GM23338 (cell line): ENCODE measurements around the gene SLC25A6. TPM values are rescaled to one million over a fixed set of nuclear protein-coding genes. Genes with fewer than 3 reads are reported as not detected.

ENCODE experiments used
- ATAC-seq: fragments of 200-7000 bp; cut with Tn5 transposase; 3 replicates; pipeline ENCODE4 v1.9.1; 2020
- DNase-seq: peaks from one replicate; pipeline ENCODE4 v3.0.0-alpha.2; 2015; ENCODE audit warnings: low spot score
- H2AFZ ChIP-seq: fragments of 200-600 bp; sonication (generic); 2 replicates; pipeline ENCODE4 v1.8.0; 2016; ENCODE audit warnings: antibody characterized with exemption, mild to moderate bottlenecking, moderate library complexity
- H3F3A ChIP-seq: fragments of 200-600 bp; sonication (generic); replicated peaks from 2 replicates; pipeline ENCODE4 v1.8.0; 2017; ENCODE audit warnings: antibody characterized with exemption, mixed run types, low read depth
- H3K27ac ChIP-seq: fragments of 200-600 bp; sonication (generic); 2 replicates; pipeline ENCODE4 v1.6.1; 2016; ENCODE audit warnings: low read depth
- H3K27me3 ChIP-seq: fragments of 200-600 bp; sonication (generic); 2 replicates; pipeline ENCODE4 v1.8.0; 2016; ENCODE audit warnings: mild to moderate bottlenecking, mixed run types, moderate library complexity; ENCODE audit not compliant: insufficient read depth
- H3K36me3 ChIP-seq: fragments of 200-600 bp; sonication (generic); 2 replicates; pipeline ENCODE4 v1.8.0; 2016; ENCODE audit warnings: mild to moderate bottlenecking; ENCODE audit not compliant: insufficient read depth
- H3K4me1 ChIP-seq: fragments of 200-600 bp; sonication (generic); 2 replicates; pipeline ENCODE4 v1.8.0; 2016; ENCODE audit warnings: mild to moderate bottlenecking, moderate library complexity; ENCODE audit not compliant: insufficient read depth
- H3K4me2 ChIP-seq: fragments of 200-600 bp; sonication (generic); 2 replicates; pipeline ENCODE4 v1.7.1; 2017; ENCODE audit warnings: mixed run types
- H3K4me3 ChIP-seq: fragments of 200-600 bp; sonication (generic); 2 replicates; pipeline ENCODE4 v1.6.1; 2016; ENCODE audit warnings: mixed run types
- H3K79me2 ChIP-seq: fragments of 200-600 bp; sonication (generic); replicated peaks from 2 replicates; pipeline ENCODE4 v1.8.0; 2017; ENCODE audit warnings: mild to moderate bottlenecking; ENCODE audit not compliant: insufficient read depth
- H3K9me2 ChIP-seq: fragments of 200-600 bp; sonication (generic); 2 replicates; pipeline ENCODE4 v1.8.0; 2017; ENCODE audit not compliant: insufficient read depth
- H4K20me1 ChIP-seq: fragments of 200-600 bp; sonication (generic); replicated peaks from 2 replicates; pipeline ENCODE4 v1.8.0; 2017; ENCODE audit warnings: mild to moderate bottlenecking; ENCODE audit not compliant: insufficient read depth
- H3K27ac Mint-ChIP-seq: 2 replicates; pipeline ENCODE4 v1.8.0; 2020; ENCODE audit warnings: inconsistent platforms, mild to moderate bottlenecking, moderate library complexity, mixed read lengths
- H3K27me3 Mint-ChIP-seq: 3 replicates; pipeline ENCODE4 v1.8.0; 2022; ENCODE audit warnings: low read depth, mild to moderate bottlenecking, moderate library complexity, mixed read lengths, inconsistent platforms; ENCODE audit not compliant: insufficient read depth, poor library complexity
- H3K36me3 Mint-ChIP-seq: 3 replicates; pipeline ENCODE4 v1.8.0; 2021; ENCODE audit warnings: low read depth, mild to moderate bottlenecking, inconsistent platforms, moderate library complexity, mixed read lengths
- H3K4me1 Mint-ChIP-seq: 3 replicates; pipeline ENCODE4 v1.8.0; 2020; ENCODE audit warnings: mild to moderate bottlenecking, inconsistent platforms, mixed read lengths
- H3K4me3 Mint-ChIP-seq: 3 replicates; pipeline ENCODE4 v1.8.0; 2021; ENCODE audit warnings: moderate library complexity, mild to moderate bottlenecking, inconsistent platforms, mixed read lengths
- H3K9me3 Mint-ChIP-seq: 3 replicates; pipeline ENCODE4 v1.8.0; 2020; ENCODE audit warnings: moderate library complexity, mild to moderate bottlenecking, inconsistent platforms, mixed read lengths
- CREB1 ChIP-seq: fragments of 250-450 bp; sonication (Bioruptor Pico); IDR thresholded peaks from 2 replicates; pipeline ENCODE4 v1.5.0; 2020; ENCODE audit warnings: low read depth, mild to moderate bottlenecking, moderate library complexity
- CTCF ChIP-seq, 2 experiments: fragments of 200-600 bp in 1 of 2; sonication (generic) in 1 of 2; conservative IDR thresholded peaks; 2 replicates each; pipeline versions ENCODE4 v1.5.1 to v1.6.1; 2016 to 2017; ENCODE audit warnings: antibody characterized with exemption in 2 of 2, low read depth in 2 of 2, mild to moderate bottlenecking in 2 of 2, moderate library complexity in 1 of 2
- ETS1 ChIP-seq: IDR thresholded peaks from 2 replicates; pipeline ENCODE4 v1.6.1; 2016; ENCODE audit warnings: antibody characterized with exemption
- EZH2 ChIP-seq: fragments of 200-600 bp; sonication (generic); IDR thresholded peaks from one replicate; pipeline ENCODE4 v1.8.0; 2017; ENCODE audit warnings: antibody characterized with exemption, mild to moderate bottlenecking, low read depth; ENCODE audit not compliant: unreplicated experiment
- EZH2phosphoT487 ChIP-seq: fragments of 200-600 bp; sonication (generic); IDR thresholded peaks from one replicate; pipeline ENCODE4 v1.8.1; 2018; ENCODE audit warnings: antibody characterized with exemption; ENCODE audit not compliant: unreplicated experiment
- JUNB ChIP-seq: IDR thresholded peaks from one replicate; pipeline ENCODE4 v1.6.1; 2016; ENCODE audit warnings: antibody characterized with exemption; ENCODE audit not compliant: unreplicated experiment
- NANOG ChIP-seq: IDR thresholded peaks from 2 replicates; pipeline ENCODE4 v1.6.1; 2016; ENCODE audit warnings: antibody characterized with exemption, borderline replicate concordance
- POLR2AphosphoS5 ChIP-seq: IDR thresholded peaks from 2 replicates; pipeline ENCODE4 v1.6.1; 2016; ENCODE audit warnings: antibody characterized with exemption, low read depth
- REST ChIP-seq: IDR thresholded peaks from one replicate; pipeline ENCODE4 v1.6.1; 2018; ENCODE audit warnings: antibody characterized with exemption; ENCODE audit not compliant: unreplicated experiment
- STAT1 ChIP-seq: IDR thresholded peaks from one replicate; pipeline ENCODE4 v1.6.1; 2016; ENCODE audit warnings: antibody characterized with exemption; ENCODE audit not compliant: unreplicated experiment
- ZNF114 ChIP-seq: fragments of 250-450 bp; sonication (Bioruptor Pico); IDR thresholded peaks from 2 replicates; pipeline ENCODE4 v1.5.0; 2020; ENCODE audit warnings: mild to moderate bottlenecking, moderate library complexity
- ZNF331 ChIP-seq: fragments of 250-450 bp; sonication (Bioruptor Pico); IDR thresholded peaks from 2 replicates; pipeline ENCODE4 v1.5.0; 2020; ENCODE audit warnings: low read depth, mild to moderate bottlenecking, moderate library complexity
- ZNF462 ChIP-seq: fragments of 250-450 bp; sonication (Bioruptor Pico); IDR thresholded peaks from 2 replicates; pipeline ENCODE4 v1.5.0; 2020; ENCODE audit warnings: mild to moderate bottlenecking, moderate library complexity
- polyA plus RNA-seq: library from polyadenylated mRNA; unstranded; fragments of >200 nt; fragmentation: Nextera tagmentation; extraction: Ambion mirVana; gene quantifications from 2 replicates; pipeline ENCODE4 v1.2.1, GENCODE V29; 2016
- total RNA-seq: library from RNA; depleted of rRNA; stranded (reverse); fragments of >200 nt; shearing (Covaris generic); gene quantifications from 2 replicates; pipeline ENCODE4 v1.2.3, GENCODE V29; 2014

SLC25A6 gene
- total and polyA plus RNA-seq, 2 experiments from 2014 or later = 358 to 486 TPM

GRCh38 chrX:1388651-1389050 is 3.3 kb downstream of the SLC25A6 start:
- no peaks in the 10 kb centered on the region for H3K9me2 ChIP-seq
- Mint-ChIP-seq H3K9me3 (peaks cover 10% of the 10 kb centered on the region), H3K4me3 (peak overlapping the region; percentile 93), H3K36me3 (peaks cover 81% of the 10 kb centered on the region), H3K27ac (no peak overlapping the region), H3K27me3 (peaks cover 57% of the 10 kb centered on the region), H3K4me1 (peaks cover 30% of the 10 kb centered on the region)
- H3K4me3 ChIP-seq = no peak overlapping the region
- ATAC-seq = no peak
- no peak for DNase-seq
- peaks cover 66% of the 10 kb centered on the region for H3F3A ChIP-seq
- no peak for TF ChIP-seq ZNF462 (CRISPR knock-in tag)
- TF ChIP-seq REST = no peak
- no peak for TF ChIP-seq ZNF114 (CRISPR knock-in tag)
- TF ChIP-seq EZH2phosphoT487 = no peak
- no peak for TF ChIP-seq CTCF (conservative IDR thresholded peaks at IDR 0.05; ENCODE audit: low read depth in 2 of 2)
- no peak for TF ChIP-seq EZH2
- TF ChIP-seq POLR2AphosphoS5 = no peak
- TF ChIP-seq ETS1 = no peak
- no peak for TF ChIP-seq ZNF331 (CRISPR knock-in tag)
- no peak for TF ChIP-seq NANOG
- no peak for TF ChIP-seq STAT1
- no peak for TF ChIP-seq JUNB
- no peak for TF ChIP-seq CREB1 (CRISPR knock-in tag)
- H3K79me2 ChIP-seq = peaks cover 52% of the 10 kb centered on the region
- H3K27ac ChIP-seq = peak overlapping the region; percentile 55; the same call in 1 of the 2 replicates
- H3K4me1 ChIP-seq = peaks cover 11% of the 10 kb centered on the region
- no peak overlapping the region; the same call in 1 of the 2 replicates for H3K4me2 ChIP-seq
- H3K27me3 ChIP-seq = no peaks in the 10 kb centered on the region
- no peak overlapping the region for H2AFZ ChIP-seq
- peaks cover 45% of the 10 kb centered on the region for H3K36me3 ChIP-seq
- H4K20me1 ChIP-seq = peaks cover 34% of the 10 kb centered on the region; the same call in 1 of the 2 replicates
